ENCODE data around the gene KIFC3. TPM values are rescaled to one million over a fixed set of nuclear protein-coding genes. Genes with fewer than 3 reads are reported as not detected.

Gene KIFC3
- total RNA-seq, 1 donor from 2014 or later = 36.8 TPM

DNA sequence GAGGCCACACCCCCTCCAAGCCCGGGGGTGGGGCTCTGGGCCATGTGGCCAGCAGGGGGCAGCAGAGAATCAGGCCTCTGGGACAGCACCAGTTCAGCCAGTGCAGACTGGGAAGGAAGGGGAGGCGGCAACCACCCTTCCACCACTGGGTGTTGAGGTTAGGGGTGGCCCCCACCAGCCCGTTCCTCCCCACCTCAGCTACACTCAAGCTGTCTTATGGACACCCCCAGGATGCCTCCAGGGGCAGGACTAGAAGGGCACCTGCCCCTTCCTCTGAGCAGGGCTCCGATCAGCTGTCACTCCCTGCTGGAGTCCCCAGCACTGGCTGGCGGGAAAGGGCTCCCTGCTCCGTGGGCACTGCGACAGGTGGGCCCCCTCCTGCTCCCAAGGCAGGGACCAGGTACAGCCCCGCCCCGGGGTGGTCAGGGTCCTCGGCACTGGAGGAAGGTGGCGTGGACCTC is 44.9 kb downstream of the KIFC3 start:
- H3K27me3 ChIP-seq = no peaks in the 10 kb centered on the region
- no peaks in the 10 kb centered on the region for H3K9me3 ChIP-seq
- peaks cover 8% of the 10 kb centered on the region for H3K4me1 ChIP-seq
- H3K27ac ChIP-seq = no peak overlapping the region
- no peak overlapping the region for H3K4me3 ChIP-seq
- H3K36me3 ChIP-seq = peaks cover 0 to 5% of the 10 kb centered on the region in 2 donors
- no peak for DNase-seq (ENCODE audit: extremely low spot score in 2 of 2)
- intact Hi-C loops (cut with DNase I) = loop anchor here (5.0 to 10.0 kb wide), 2 partner anchors 105 to 237 kb away; no protein-coding TSS in a partner anchor
- peak in 1 of 2 donors; percentile 44 for TF ChIP-seq POLR2AphosphoS5 (IDR thresholded peaks at IDR 0.05; ENCODE audit: insufficient read depth in 1 of 2, low read depth in 1 of 2)
- peak; percentile 93 to 97 (median 94) for TF ChIP-seq CTCF (IDR thresholded peaks at IDR 0.05)
- no peak for TF ChIP-seq POLR2A (IDR thresholded peaks at IDR 0.05)

GRCh38 chr16:57756424-57757325 is 45.6 kb downstream of the KIFC3 start:
- intact Hi-C loops (cut with DNase I) = loop anchor here (5.0 to 10.0 kb wide), 2 partner anchors 106 to 238 kb away; no protein-coding TSS in a partner anchor
- H3K27ac ChIP-seq = no peak overlapping the region
- H3K27me3 ChIP-seq = no peaks in the 10 kb centered on the region
- H3K9me3 ChIP-seq = no peaks in the 10 kb centered on the region
- no peak for TF ChIP-seq CTCF (IDR thresholded peaks at IDR 0.05)
- TF ChIP-seq POLR2A (IDR thresholded peaks at IDR 0.05) = no peak
- TF ChIP-seq POLR2AphosphoS5 (IDR thresholded peaks at IDR 0.05; ENCODE audit: insufficient read depth in 1 of 2, low read depth in 1 of 2) = no peak
- H3K4me1 ChIP-seq = peaks cover 8% of the 10 kb centered on the region
- no peak for DNase-seq (ENCODE audit: extremely low spot score in 2 of 2)
- H3K36me3 ChIP-seq = peaks cover 0 to 5% of the 10 kb centered on the region in 2 donors
- no peak overlapping the region for H3K4me3 ChIP-seq

GRCh38 chr16:57755726-57756423 is 46.4 kb downstream of the KIFC3 start:
- Histone ChIP-seq H3K4me3 (no peak overlapping the region), H3K4me1 (peaks cover 8% of the 10 kb centered on the region), H3K36me3 (no peaks in the 10 kb centered on the region), H3K27me3 (no peaks in the 10 kb centered on the region), H3K9me3 (no peaks in the 10 kb centered on the region), H3K27ac (no peak overlapping the region)
- no peak for DNase-seq (ENCODE audit: extremely low spot score in 2 of 2)
- TF ChIP-seq POLR2A (IDR thresholded peaks at IDR 0.05) (no peak), POLR2AphosphoS5 (IDR thresholded peaks at IDR 0.05; ENCODE audit: insufficient read depth in 1 of 2, low read depth in 1 of 2) (no peak), CTCF (IDR thresholded peaks at IDR 0.05) (no peak)
- intact Hi-C loops (cut with DNase I) = loop anchor here (5.0 to 10.0 kb wide), 2 partner anchors 106 to 239 kb away; no protein-coding TSS in a partner anchor

GRCh38 chr16:57755061-57755684 is 47.1 kb downstream of the KIFC3 start:
- Histone ChIP-seq H3K4me3 (no peak overlapping the region), H3K27me3 (no peaks in the 10 kb centered on the region), H3K36me3 (no peaks in the 10 kb centered on the region), H3K9me3 (no peaks in the 10 kb centered on the region), H3K27ac (no peak overlapping the region), H3K4me1 (peaks cover 8% of the 10 kb centered on the region)
- intact Hi-C loops (cut with DNase I) = loop anchor here (5.0 to 10.0 kb wide), 2 partner anchors 107 to 240 kb away; no protein-coding TSS in a partner anchor
- no peak for DNase-seq (ENCODE audit: extremely low spot score in 2 of 2)
- TF ChIP-seq POLR2A (IDR thresholded peaks at IDR 0.05) (no peak), POLR2AphosphoS5 (IDR thresholded peaks at IDR 0.05; ENCODE audit: insufficient read depth in 1 of 2, low read depth in 1 of 2) (no peak), CTCF (IDR thresholded peaks at IDR 0.05) (no peak)

Data from vagina (tissue), 2 donors.